ENCODE measurements around the gene ASAP3. TPM values are rescaled to one million over a fixed set of nuclear protein-coding genes. Genes with fewer than 3 reads are reported as not detected.

Gene ASAP3
- total RNA-seq, 1 experiment from 2014 or later, result 71.2 TPM

DNA sequence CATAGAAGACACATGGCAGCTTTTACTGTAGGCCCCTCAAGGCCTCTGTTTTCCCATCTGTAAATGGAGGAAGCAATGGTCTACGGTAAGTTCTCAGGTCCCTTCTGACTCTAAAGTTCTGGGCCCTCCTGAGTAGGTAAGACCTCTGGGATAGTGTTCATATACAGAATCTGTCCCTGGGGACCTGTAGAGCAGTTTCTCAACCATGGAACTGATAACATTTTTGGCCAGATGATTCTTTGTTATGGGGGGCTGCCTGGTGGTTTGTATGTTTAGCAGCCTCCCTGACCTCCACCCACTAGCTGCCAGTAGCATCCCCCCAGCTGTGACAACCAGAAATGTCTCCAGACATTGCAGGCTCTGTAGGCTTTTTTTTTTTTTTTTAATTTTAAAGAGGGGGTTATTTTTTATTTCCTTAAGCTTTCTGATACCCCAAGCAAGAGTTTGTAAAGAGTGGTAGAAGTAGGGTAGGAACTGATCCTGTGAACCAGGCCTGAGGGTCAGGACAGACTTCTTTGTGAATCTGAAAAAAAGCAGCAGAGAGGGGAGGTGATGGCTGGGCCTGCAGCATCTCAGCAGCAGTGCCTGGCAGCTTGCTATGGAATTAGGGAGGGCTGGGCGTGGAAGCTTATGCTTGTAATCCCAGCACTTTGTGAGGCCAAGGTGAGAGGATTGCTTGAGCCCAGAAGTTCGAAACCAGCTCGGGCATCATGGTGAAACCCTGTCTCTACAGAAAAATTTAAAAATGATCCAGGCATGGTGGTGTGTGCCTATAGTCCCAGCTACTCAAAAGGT is 39.2 kb downstream of the ASAP3 start:
- ChIA-PET CTCF (no interaction called here), POLR2A (interaction anchor here (1.0 kb wide), 1 partner anchor 16 kb away, joined by 3 read pairs; no protein-coding TSS in a partner anchor)
- ATAC-seq (no peak), DNase-seq (ENCODE audit: low spot score) (no peak)
- no peak overlapping the region for H3K4me3 Mint-ChIP-seq
- H3K27me3 Mint-ChIP-seq (ENCODE audit: low read depth), result no peaks in the 10 kb centered on the region
- no peak for TF ChIP-seq FOXK1 (CRISPR knock-in tag; IDR thresholded peaks at IDR 0.05)
- TF ChIP-seq SOX15 (CRISPR knock-in tag; IDR thresholded peaks at IDR 0.05), result no peak
- TF ChIP-seq, protein P1, sequence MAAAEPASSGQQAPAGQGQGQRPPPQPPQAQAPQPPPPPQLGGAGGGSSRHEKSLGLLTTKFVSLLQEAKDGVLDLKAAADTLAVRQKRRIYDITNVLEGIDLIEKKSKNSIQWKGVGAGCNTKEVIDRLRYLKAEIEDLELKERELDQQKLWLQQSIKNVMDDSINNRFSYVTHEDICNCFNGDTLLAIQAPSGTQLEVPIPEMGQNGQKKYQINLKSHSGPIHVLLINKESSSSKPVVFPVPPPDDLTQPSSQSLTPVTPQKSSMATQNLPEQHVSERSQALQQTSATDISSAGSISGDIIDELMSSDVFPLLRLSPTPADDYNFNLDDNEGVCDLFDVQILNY (CRISPR knock-in tag; IDR thresholded peaks at IDR 0.05), result no peak
- no peak for TF ChIP-seq RORB (CRISPR knock-in tag; IDR thresholded peaks at IDR 0.05)
- TF ChIP-seq, protein P2, sequence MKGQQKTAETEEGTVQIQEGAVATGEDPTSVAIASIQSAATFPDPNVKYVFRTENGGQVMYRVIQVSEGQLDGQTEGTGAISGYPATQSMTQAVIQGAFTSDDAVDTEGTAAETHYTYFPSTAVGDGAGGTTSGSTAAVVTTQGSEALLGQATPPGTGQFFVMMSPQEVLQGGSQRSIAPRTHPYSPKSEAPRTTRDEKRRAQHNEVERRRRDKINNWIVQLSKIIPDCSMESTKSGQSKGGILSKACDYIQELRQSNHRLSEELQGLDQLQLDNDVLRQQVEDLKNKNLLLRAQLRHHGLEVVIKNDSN (CRISPR knock-in tag; IDR thresholded peaks at IDR 0.05), result no peak
- no peak overlapping the region for H3K27ac Mint-ChIP-seq
- peaks cover 23% of the 10 kb centered on the region for H3K36me3 Mint-ChIP-seq
- H3K9me3 Mint-ChIP-seq, result no peaks in the 10 kb centered on the region
- no peaks in the 10 kb centered on the region for H3K4me1 Mint-ChIP-seq

DNA sequence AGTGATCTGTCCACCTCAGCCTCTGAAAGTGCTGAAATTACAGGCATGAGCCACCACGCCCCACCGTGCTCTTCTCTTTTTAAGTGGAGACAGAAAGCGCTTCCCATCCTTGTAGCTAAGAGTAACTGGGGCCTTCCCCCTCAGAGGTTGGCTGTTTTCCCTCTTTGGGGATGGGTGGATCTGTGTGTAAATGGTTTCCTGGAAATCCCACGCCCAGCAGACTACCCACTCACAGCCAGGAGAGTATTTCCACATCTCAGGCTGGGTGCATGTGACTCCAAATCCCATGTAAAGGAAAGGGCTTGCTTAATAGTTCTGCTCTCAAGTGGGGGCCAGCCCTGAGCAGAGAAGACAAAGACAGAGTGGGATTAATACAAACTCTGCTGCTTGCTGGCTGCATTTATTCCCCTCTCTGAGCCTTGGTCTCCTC is 39.9 kb downstream of the ASAP3 start:
- TF ChIP-seq FOXK1 (CRISPR knock-in tag; IDR thresholded peaks at IDR 0.05) (no peak), TCF7 (CRISPR knock-in tag; IDR thresholded peaks at IDR 0.05; ENCODE audit: low read depth) (no peak), NR3C1 (CRISPR knock-in tag; conservative IDR thresholded peaks at IDR 0.05; ENCODE audit: low read depth) (no peak), GTF2I (CRISPR knock-in tag; conservative IDR thresholded peaks at IDR 0.05) (no peak), GRHL2 (CRISPR knock-in tag; IDR thresholded peaks at IDR 0.05; ENCODE audit: insufficient replicate concordance, severe bottlenecking) (no peak)
- TF ChIP-seq, protein P3, sequence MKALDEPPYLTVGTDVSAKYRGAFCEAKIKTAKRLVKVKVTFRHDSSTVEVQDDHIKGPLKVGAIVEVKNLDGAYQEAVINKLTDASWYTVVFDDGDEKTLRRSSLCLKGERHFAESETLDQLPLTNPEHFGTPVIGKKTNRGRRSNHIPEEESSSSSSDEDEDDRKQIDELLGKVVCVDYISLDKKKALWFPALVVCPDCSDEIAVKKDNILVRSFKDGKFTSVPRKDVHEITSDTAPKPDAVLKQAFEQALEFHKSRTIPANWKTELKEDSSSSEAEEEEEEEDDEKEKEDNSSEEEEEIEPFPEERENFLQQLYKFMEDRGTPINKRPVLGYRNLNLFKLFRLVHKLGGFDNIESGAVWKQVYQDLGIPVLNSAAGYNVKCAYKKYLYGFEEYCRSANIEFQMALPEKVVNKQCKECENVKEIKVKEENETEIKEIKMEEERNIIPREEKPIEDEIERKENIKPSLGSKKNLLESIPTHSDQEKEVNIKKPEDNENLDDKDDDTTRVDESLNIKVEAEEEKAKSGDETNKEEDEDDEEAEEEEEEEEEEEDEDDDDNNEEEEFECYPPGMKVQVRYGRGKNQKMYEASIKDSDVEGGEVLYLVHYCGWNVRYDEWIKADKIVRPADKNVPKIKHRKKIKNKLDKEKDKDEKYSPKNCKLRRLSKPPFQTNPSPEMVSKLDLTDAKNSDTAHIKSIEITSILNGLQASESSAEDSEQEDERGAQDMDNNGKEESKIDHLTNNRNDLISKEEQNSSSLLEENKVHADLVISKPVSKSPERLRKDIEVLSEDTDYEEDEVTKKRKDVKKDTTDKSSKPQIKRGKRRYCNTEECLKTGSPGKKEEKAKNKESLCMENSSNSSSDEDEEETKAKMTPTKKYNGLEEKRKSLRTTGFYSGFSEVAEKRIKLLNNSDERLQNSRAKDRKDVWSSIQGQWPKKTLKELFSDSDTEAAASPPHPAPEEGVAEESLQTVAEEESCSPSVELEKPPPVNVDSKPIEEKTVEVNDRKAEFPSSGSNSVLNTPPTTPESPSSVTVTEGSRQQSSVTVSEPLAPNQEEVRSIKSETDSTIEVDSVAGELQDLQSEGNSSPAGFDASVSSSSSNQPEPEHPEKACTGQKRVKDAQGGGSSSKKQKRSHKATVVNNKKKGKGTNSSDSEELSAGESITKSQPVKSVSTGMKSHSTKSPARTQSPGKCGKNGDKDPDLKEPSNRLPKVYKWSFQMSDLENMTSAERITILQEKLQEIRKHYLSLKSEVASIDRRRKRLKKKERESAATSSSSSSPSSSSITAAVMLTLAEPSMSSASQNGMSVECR (CRISPR knock-in tag; IDR thresholded peaks at IDR 0.05; ENCODE audit: borderline replicate concordance), result no peak
- TF ChIP-seq, protein P4, sequence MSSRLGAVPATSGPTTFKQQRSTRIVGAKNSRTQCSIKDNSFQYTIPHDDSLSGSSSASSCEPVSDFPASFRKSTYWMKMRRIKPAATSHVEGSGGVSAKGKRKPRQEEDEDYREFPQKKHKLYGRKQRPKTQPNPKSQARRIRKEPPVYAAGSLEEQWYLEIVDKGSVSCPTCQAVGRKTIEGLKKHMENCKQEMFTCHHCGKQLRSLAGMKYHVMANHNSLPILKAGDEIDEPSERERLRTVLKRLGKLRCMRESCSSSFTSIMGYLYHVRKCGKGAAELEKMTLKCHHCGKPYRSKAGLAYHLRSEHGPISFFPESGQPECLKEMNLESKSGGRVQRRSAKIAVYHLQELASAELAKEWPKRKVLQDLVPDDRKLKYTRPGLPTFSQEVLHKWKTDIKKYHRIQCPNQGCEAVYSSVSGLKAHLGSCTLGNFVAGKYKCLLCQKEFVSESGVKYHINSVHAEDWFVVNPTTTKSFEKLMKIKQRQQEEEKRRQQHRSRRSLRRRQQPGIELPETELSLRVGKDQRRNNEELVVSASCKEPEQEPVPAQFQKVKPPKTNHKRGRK (CRISPR knock-in tag; IDR thresholded peaks at IDR 0.05; ENCODE audit: borderline replicate concordance), result no peak
- TF ChIP-seq, protein P5, sequence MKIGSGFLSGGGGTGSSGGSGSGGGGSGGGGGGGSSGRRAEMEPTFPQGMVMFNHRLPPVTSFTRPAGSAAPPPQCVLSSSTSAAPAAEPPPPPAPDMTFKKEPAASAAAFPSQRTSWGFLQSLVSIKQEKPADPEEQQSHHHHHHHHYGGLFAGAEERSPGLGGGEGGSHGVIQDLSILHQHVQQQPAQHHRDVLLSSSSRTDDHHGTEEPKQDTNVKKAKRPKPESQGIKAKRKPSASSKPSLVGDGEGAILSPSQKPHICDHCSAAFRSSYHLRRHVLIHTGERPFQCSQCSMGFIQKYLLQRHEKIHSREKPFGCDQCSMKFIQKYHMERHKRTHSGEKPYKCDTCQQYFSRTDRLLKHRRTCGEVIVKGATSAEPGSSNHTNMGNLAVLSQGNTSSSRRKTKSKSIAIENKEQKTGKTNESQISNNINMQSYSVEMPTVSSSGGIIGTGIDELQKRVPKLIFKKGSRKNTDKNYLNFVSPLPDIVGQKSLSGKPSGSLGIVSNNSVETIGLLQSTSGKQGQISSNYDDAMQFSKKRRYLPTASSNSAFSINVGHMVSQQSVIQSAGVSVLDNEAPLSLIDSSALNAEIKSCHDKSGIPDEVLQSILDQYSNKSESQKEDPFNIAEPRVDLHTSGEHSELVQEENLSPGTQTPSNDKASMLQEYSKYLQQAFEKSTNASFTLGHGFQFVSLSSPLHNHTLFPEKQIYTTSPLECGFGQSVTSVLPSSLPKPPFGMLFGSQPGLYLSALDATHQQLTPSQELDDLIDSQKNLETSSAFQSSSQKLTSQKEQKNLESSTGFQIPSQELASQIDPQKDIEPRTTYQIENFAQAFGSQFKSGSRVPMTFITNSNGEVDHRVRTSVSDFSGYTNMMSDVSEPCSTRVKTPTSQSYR (CRISPR knock-in tag; IDR thresholded peaks at IDR 0.05), result no peak
- ChIA-PET CTCF (interaction anchor here (1.7 kb wide), 1 partner anchor 53 kb away, joined by 5 read pairs; no protein-coding TSS in a partner anchor), POLR2A (interaction anchor here (1.0 kb wide), 1 partner anchor 15 kb away, joined by 3 read pairs; no protein-coding TSS in a partner anchor)

More for the DNA sequence above, 39.9 kb downstream of the ASAP3 start:
- ATAC-seq (no peak), DNase-seq (ENCODE audit: low spot score) (no peak)
- Mint-ChIP-seq H3K27ac (no peak overlapping the region), H3K36me3 (peaks cover 20% of the 10 kb centered on the region), H3K27me3 (ENCODE audit: low read depth) (no peaks in the 10 kb centered on the region), H3K9me3 (no peaks in the 10 kb centered on the region), H3K4me3 (no peak overlapping the region), H3K4me1 (no peaks in the 10 kb centered on the region)

All from WTC11 (cell line).